Parathyroid adenoma (tissue), 2 donors: ENCODE data around the gene PHF11.

Experiments used
- H2AFZ ChIP-seq: fragments of 300-600 bp; sonication (generic); one replicate; pipeline ENCODE4 v1.7.0; 2017; ENCODE audit warnings: antibody characterized with exemption, mild to moderate bottlenecking
- H3K27ac ChIP-seq: fragments of 300-600 bp; sonication (generic); one replicate; pipeline ENCODE4 v1.7.0; 2017
- H3K27me3 ChIP-seq: fragments of 300-600 bp; sonication (generic); one replicate; pipeline ENCODE4 v1.7.0; 2017; ENCODE audit warnings: low read length; ENCODE audit not compliant: control insufficient read depth, insufficient read depth
- H3K36me3 ChIP-seq: fragments of 300-600 bp; sonication (generic); one replicate; pipeline ENCODE4 v1.7.0; 2017; ENCODE audit warnings: low read length; ENCODE audit not compliant: control insufficient read depth, insufficient read depth
- H3K4me1 ChIP-seq: fragments of 300-600 bp; sonication (generic); one replicate; pipeline ENCODE4 v1.7.0; 2017; ENCODE audit warnings: control low read depth
- H3K4me2 ChIP-seq: fragments of 300-600 bp; sonication (generic); one replicate; pipeline ENCODE4 v1.7.0; 2017; ENCODE audit warnings: low read length
- H3K4me3 ChIP-seq: fragments of 300-600 bp; sonication (generic); one replicate; pipeline ENCODE4 v1.7.0; 2017; ENCODE audit warnings: low read depth, low read length
- H3K79me2 ChIP-seq: fragments of 300-600 bp; sonication (generic); one replicate; pipeline ENCODE4 v1.7.0; 2017; ENCODE audit warnings: control low read depth
- H3K9ac ChIP-seq: fragments of 300-600 bp; sonication (generic); one replicate; pipeline ENCODE4 v1.7.0; 2017; ENCODE audit warnings: mild to moderate bottlenecking
- H3K9me3 ChIP-seq: fragments of 300-600 bp; sonication (generic); one replicate; pipeline ENCODE4 v1.7.0; 2017; ENCODE audit warnings: low read length; ENCODE audit not compliant: control insufficient read depth
- TF ChIP-seq, protein P1 (sequence below): fragments of 300-600 bp; sonication (generic); IDR thresholded peaks from one replicate; pipeline ENCODE4 v1.7.0; 2017; ENCODE audit warnings: antibody characterized with exemption, mild to moderate bottlenecking
- donor health status: primary hyperparathyroidism.

PHF11 gene

DNA sequence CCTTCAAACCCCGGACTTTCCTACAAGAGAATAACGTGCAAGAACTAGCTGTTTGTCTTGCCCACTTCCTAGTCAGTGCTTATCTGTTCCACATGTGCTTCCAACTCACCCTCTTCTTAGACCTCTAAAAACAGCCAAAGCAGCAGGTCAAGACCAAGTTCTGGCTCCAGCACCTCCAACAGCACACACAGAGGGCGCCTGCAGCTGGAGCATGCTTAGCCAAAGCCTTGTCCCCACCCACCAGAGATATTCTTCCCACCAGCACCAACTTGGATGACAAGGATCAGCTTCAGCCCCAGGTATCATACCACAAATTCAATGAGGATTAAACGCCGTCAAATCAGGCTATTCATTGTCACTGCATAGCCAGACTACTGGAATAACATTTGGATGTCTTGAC lies 71.7 kb downstream of the PHF11 start:
- Histone ChIP-seq H3K9me3 (no peaks in the 10 kb centered on the region), H3K27me3 (no peaks in the 10 kb centered on the region), H3K27ac (no peak overlapping the region), H3K4me3 (no peak overlapping the region), H3K79me2 (no peaks in the 10 kb centered on the region), H3K4me2 (no peak overlapping the region), H3K36me3 (no peaks in the 10 kb centered on the region), H3K4me1 (no peaks in the 10 kb centered on the region), H3K9ac (no peak overlapping the region), H2AFZ (no peak overlapping the region)
- TF ChIP-seq, protein P1, sequence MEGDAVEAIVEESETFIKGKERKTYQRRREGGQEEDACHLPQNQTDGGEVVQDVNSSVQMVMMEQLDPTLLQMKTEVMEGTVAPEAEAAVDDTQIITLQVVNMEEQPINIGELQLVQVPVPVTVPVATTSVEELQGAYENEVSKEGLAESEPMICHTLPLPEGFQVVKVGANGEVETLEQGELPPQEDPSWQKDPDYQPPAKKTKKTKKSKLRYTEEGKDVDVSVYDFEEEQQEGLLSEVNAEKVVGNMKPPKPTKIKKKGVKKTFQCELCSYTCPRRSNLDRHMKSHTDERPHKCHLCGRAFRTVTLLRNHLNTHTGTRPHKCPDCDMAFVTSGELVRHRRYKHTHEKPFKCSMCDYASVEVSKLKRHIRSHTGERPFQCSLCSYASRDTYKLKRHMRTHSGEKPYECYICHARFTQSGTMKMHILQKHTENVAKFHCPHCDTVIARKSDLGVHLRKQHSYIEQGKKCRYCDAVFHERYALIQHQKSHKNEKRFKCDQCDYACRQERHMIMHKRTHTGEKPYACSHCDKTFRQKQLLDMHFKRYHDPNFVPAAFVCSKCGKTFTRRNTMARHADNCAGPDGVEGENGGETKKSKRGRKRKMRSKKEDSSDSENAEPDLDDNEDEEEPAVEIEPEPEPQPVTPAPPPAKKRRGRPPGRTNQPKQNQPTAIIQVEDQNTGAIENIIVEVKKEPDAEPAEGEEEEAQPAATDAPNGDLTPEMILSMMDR: no peak

DNA sequence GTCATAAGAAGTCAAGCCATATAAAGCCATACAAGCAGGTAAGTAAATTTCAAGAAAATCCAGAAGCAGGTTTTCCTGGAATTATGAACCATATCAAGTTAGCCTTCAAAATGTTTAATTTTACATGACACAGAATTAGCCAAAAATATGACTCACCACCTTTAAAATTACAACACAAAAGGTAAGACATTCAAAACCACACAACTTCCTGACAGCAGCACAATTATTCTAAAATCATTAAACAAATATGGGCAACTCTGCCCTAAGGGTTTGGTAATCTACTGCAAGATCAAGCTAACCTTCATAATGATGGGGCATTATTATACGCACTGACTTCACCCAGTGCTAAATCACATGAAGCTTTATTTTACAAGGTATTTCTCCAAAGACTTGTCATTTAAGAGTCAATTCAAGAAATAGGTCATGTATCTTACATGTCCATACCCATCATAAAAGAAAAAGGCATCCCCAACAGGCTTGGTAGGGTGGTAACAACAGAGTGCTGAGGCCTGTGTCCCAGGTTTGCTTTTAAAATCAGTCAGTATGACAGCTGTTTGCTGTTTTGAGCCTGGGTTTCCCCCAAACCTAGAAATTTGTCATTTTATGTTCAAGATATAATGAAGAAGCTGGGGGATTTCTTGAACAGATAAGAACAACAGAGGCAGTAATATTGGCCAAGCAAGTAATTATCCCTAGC lies 74.4 kb downstream of the PHF11 start:
- Histone ChIP-seq H3K4me2 (no peak overlapping the region), H3K4me1 (no peaks in the 10 kb centered on the region), H3K36me3 (no peaks in the 10 kb centered on the region), H3K79me2 (no peaks in the 10 kb centered on the region), H3K4me3 (no peak overlapping the region), H2AFZ (no peak overlapping the region), H3K27ac (no peak overlapping the region), H3K9ac (no peak overlapping the region), H3K9me3 (no peaks in the 10 kb centered on the region), H3K27me3 (no peaks in the 10 kb centered on the region)
- TF ChIP-seq, protein P1: no peak

DNA sequence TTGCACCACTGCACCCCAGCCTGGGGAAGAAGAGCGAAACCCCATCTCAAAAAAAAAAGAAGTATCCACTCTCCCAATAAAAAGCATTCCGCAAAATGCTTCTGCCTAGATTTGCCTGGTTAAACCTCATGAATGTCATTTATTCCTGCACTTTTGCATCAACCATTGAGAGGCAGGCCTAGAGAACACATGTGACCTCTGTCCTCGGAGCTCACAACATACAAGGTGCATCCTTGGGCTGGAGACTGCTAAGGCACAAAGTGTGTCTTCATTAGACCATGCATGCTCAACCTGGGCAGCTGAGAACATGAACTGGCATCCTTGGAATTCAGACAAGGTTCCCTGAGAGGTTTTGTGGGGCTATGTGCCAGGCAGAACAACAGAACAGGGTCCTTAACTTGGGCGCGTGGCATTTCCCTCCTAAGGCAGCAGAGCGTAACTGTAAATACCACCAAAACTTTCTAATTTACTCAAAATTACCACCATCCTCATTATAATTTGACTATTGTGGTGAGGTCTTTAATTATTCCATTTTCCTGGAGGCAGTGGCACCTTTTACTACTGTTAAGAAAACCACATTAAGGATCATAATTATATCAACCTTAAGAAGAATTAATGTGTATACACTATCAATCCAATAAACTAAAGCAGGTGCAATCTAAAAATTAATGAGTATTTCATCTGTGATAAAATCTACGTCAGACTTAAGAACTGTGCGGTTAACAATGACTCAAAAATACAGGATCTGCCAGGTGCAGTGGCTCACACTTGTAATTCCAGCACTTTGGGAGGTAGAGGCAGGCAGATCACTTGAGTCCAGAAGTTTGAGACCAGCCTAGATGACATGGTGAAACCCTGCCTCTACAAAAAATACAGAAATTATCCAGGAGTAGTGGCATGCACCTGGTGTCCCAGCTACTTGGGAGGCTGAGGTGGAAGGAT lies 75.8 kb downstream of the PHF11 start:
- TF ChIP-seq, protein P1: no peak
- Histone ChIP-seq H3K27ac (no peak overlapping the region), H3K79me2 (no peaks in the 10 kb centered on the region), H3K9ac (no peak overlapping the region), H3K4me1 (no peaks in the 10 kb centered on the region), H3K27me3 (no peaks in the 10 kb centered on the region), H3K36me3 (no peaks in the 10 kb centered on the region), H3K9me3 (no peaks in the 10 kb centered on the region), H2AFZ (no peak overlapping the region), H3K4me2 (no peak overlapping the region), H3K4me3 (no peak overlapping the region)
